Limb (tissue), 2 donors: Measurements from ENCODE around the gene ZNF827.

Experiments used
- DNase-seq, 2 donors: peaks; one replicate each; pipeline ENCODE4 v3.0.0-alpha.2; 2016; ENCODE audit errors: extremely low spot score in 2 of 2

The ZNF827 gene

GRCh38 chr4:145804116-145804515 is 134.5 kb downstream of the ZNF827 start:
- peak in 1 of 2 donors; percentile 49 for DNase-seq

DNA sequence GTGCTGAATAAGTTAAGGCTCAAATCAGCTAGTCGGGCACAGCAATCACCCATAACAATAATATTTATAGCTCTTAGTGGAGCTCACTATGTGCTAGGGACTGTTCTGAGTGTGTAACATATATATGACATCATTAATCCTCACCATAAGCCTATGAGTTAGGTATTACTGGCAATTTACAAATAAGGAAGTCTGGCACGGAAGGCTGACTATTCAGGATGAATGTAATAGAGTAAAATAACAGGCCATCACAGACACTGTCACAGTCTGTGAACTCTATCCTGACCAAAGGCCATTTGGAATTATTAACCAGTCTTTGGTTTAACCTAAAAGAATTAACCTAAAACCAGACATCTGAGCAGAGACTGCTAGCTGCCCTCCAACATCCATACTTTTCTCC is 139.4 kb downstream of the ZNF827 start:
- no peak for DNase-seq

GRCh38 chr4:145797278-145797677 is 141.3 kb downstream of the ZNF827 start:
- no peak for DNase-seq

GRCh38 chr4:145796346-145796745 is 142.3 kb downstream of the ZNF827 start:
- DNase-seq = no peak

DNA sequence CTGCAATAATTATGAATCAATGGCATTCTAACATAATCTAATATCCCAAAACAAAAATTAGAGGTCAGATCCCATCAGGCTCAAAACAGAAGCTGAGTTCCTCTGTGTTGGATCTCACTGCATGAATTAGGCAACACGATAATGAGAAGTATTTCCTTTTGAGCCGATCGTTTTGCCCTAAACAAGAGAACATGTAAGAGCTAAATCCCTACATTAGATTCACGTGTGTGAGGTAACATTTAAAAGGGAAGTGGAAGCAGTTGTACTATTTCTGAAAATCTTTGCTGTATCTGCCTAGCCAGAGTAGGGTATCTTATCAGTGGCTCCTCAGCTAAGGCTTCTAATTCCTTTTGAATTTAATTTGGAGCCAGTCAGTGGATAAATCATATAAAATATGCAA is 143.1 kb downstream of the ZNF827 start:
- no peak for DNase-seq

GRCh38 chr4:145792429-145792828 is 146.2 kb downstream of the ZNF827 start:
- DNase-seq = no peak

- DNase-seq = no peak
These were observed 146.6 kb downstream of the ZNF827 start for GRCh38 chr4:145791988-145792387.

DNA sequence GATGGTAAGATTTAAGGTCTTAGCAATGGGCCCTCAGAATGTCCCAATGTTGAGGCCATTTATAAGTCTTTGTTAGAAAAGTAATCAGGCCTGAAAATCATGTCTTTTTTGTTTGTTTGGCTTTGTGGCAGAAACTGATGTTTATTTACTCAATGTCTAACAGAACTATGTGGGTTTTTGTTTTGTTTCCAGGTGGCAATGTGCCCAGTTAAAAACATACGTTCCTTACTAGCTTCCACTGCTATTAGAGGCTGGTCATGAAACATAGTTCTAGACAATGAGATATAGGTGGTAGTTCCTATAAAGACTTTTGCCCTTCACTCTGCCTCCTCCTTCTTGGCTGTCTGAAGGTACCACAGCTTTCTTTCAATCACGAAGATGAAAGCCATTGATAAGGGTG is 149.9 kb downstream of the ZNF827 start:
- no peak for DNase-seq

DNA sequence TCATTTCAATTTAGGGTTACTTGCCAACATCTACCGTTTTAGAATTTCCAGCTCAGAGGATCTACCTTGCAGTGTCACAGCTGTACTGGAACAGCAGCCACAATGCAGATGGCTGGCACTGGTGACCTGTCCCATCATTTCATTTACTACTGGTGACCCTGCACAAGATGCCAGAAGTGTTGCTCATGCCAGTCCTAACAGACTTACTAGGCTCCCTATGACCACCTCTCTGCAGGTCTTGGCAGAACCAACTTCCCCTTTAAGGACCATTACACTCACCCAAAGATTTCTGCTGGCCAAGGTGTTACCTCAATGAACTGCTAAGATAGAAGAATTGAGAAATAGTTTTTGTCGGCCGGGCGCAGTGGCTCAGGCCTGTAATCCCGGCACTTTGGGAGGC is 151.8 kb downstream of the ZNF827 start:
- DNase-seq = no peak

DNA sequence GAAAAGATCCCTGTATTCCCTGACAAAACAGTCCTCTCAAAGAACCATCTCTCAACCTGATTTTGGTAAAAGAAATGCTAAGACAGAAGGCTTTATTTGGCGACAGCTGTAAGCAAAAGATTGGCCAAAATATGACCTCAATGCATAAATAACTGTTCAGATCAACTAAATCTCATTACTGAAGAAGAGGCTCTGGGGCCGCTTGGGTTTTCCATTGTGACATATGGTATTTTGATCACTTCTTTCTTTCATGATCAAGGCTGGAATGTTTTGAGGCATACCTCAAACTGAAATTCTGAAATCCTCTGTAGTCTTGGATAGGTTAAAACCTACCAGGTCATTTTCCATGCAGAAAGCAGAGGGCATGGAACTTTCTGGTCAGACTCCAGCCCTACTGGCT is 152.4 kb downstream of the ZNF827 start:
- no peak for DNase-seq

GRCh38 chr4:145785391-145786008 is 153.1 kb downstream of the ZNF827 start:
- peak in 1 of 2 donors; percentile 24 for DNase-seq

GRCh38 chr4:145784036-145784435 is 154.6 kb downstream of the ZNF827 start:
- no peak for DNase-seq

GRCh38 chr4:145782756-145783155 is 155.9 kb downstream of the ZNF827 start:
- no peak for DNase-seq

GRCh38 chr4:145781351-145781750 is 157.3 kb downstream of the ZNF827 start:
- DNase-seq = no peak

GRCh38 chr4:145779319-145779801 is 159.3 kb downstream of the ZNF827 start:
- DNase-seq = no peak

- DNase-seq = no peak
These were observed 162.4 kb downstream of the ZNF827 start for GRCh38 chr4:145776208-145776607.

DNA sequence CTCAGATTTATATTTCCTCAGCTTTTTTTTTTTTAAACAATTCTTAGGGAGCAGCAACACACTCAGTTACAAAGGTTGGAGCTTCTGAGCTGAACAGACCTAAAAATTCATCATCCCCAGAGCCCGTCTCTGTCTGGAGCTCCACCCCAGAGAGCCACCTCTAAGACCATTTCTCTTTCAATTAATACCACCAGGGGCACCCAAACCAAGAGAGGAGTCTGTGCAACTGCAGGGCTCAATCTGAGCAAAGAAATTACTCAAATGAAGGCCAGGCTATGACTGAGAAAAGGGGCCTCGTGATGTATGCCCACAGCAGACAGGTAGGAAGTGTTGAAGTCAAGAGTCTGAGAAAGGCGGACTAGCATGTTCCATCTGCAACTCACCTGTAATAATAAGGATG is 163.2 kb downstream of the ZNF827 start:
- no peak for DNase-seq

DNA sequence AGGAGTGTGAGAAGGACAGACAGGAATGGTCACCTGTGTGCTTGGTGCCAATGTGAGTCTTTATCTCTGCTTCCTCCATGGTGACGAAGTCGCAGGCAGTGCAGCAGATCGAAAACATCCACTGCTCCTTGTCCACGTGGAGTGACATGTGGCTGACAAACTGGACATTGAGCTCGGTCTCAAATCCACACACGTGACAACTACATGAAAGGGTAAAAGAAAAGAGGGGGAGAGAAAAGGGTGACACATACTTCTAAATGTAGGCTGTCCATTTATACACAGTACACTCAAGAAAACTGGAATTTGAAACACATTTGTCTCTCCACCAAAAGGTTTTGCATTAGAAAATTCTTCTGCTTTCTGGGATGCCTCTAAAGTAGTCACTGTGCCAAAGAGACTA is 164.2 kb downstream of the ZNF827 start:
- DNase-seq = no peak

DNA sequence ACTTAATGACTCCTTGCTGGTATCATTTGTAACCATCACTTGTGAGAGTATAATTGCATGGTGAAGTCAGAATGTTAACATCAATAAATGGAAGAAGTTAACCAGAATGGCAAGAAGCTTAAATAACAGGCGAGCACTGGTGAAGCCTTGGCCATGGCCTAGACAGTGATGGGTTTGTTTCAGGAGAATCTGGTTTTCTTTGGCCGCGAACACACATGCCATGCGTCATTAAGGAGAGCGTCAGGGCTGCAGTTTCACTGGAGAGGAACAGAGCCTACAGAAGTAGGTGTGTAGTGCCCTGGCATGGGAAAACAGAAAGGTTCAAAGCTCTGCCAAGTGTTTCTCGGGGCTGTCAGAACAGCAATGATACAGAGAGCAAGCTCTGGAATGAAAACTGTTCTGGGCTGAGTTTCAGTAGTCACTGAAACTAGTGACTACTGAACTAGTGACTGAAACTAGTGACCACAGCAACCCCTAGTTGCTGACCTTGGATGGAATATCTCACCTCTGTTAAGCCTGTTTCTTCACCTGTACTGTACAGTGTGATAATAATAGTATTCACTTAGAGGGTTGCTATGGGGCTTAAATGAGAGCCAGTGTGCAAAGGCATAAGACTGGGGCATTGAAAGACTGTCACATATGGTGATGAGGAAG is 164.9 kb downstream of the ZNF827 start:
- DNase-seq = no peak

DNA sequence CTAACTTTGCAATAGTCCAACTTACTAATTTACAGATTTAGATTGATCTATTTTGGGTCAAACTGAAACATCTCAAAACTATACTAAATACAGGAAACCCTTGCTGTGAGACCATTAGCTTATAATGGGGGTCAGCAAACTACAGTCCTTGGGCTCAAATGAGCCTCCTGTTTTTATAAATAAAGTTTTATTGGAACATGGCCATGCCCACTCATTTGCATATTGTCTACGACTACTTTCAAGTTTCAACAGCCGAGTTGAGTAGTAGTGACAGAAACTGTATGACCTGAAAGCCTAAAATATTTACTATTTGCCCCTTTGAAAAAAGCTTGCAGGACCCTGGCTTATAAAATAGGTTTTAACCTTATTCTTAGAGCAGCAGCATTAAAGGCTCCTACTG is 166.3 kb downstream of the ZNF827 start:
- no peak for DNase-seq

- DNase-seq = no peak
These were observed 168.5 kb downstream of the ZNF827 start for GRCh38 chr4:145770124-145770523.

DNA sequence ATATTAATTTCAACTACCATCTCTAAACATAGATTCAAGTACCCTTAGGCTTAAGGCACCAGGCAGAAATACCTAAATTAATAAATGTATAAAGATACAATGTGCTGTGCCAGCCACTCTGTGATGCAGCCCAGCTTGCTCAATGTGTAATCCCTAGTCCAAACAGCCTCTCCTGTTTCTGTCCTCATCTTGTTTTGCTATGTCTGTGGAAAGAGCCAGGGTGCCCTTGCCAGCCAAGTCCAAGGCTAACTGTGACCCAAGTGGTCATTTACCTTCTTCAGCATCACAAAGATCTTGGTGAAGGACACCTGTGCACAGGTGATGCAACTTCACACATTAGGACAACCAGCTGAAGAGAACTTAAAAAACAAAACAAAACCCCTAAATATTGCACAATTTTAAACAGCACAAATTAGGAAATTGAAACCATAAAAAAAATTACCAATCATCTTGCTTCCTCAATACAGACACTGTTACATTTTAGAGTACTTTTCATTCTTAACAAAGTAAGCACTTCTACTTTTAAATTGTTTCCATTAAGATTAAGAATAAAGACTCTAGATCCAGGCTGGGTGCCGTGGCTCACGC is 169.1 kb downstream of the ZNF827 start:
- no peak for DNase-seq

GRCh38 chr4:145766273-145766672 is 172.3 kb downstream of the ZNF827 start:
- DNase-seq = no peak
